HG02943 (cell line): ENCODE results near the gene TDRD9.
"Not testable (repeated sequence)": the region's sequence is repeated elsewhere in the genome, so short reads cannot be mapped to it uniquely, and the experiment has no call there.

ENCODE experiments used
- ATAC-seq: cut with Tn5 transposase; IDR thresholded peaks from one replicate; pipeline ENCODE4 v1.9.1; 2021; ENCODE audit warnings: mild to moderate bottlenecking, low read depth, moderate library complexity; ENCODE audit not compliant: unreplicated experiment

TDRD9 gene

GRCh38 chr14:103969961-103970360 lies 41.7 kb downstream of the TDRD9 start:
- ATAC-seq: no peak

- no peak for ATAC-seq
These were observed 45.1 kb downstream of the TDRD9 start for GRCh38 chr14:103973354-103973753.

- no peak for ATAC-seq
These were observed 46.3 kb downstream of the TDRD9 start for GRCh38 chr14:103974575-103974974.

- ATAC-seq: not testable (repeated sequence)
These were observed 52.5 kb downstream of the TDRD9 start for GRCh38 chr14:103980623-103981238.

GRCh38 chr14:103984196-103984595 lies 55.9 kb downstream of the TDRD9 start:
- no peak for ATAC-seq

GRCh38 chr14:103989034-103989433 lies 60.8 kb downstream of the TDRD9 start:
- no peak for ATAC-seq

GRCh38 chr14:103989964-103990363 lies 61.7 kb downstream of the TDRD9 start:
- ATAC-seq: no peak

- no peak for ATAC-seq
These were observed 66.4 kb downstream of the TDRD9 start for GRCh38 chr14:103994535-103995184.

- no peak for ATAC-seq
These were observed 67.6 kb downstream of the TDRD9 start for GRCh38 chr14:103995876-103996275.

GRCh38 chr14:103997391-103997790 lies 69.1 kb downstream of the TDRD9 start:
- no peak for ATAC-seq

GRCh38 chr14:103998027-103998426 lies 69.8 kb downstream of the TDRD9 start:
- ATAC-seq: no peak

- ATAC-seq: no peak
These were observed 71.7 kb downstream of the TDRD9 start for GRCh38 chr14:103999795-104000440.

- no peak for ATAC-seq
These were observed 72.7 kb downstream of the TDRD9 start for GRCh38 chr14:104001003-104001402.

- ATAC-seq: no peak
These were observed 75.4 kb downstream of the TDRD9 start for GRCh38 chr14:104003616-104004015.

- no peak for ATAC-seq
These were observed 76.6 kb downstream of the TDRD9 start for GRCh38 chr14:104004849-104005248.

GRCh38 chr14:104005489-104005888 lies 77.2 kb downstream of the TDRD9 start:
- no peak for ATAC-seq

GRCh38 chr14:104007121-104007520 lies 78.9 kb downstream of the TDRD9 start:
- ATAC-seq: no peak

GRCh38 chr14:104009297-104009696 lies 81.0 kb downstream of the TDRD9 start:
- ATAC-seq: no peak

- no peak for ATAC-seq
These were observed 83.7 kb downstream of the TDRD9 start for GRCh38 chr14:104011824-104012517.

GRCh38 chr14:104014764-104015163 lies 86.5 kb downstream of the TDRD9 start:
- ATAC-seq: no peak
